BE2C (cell line): ENCODE data around the gene STRA8.

Experiments
- DNase-seq: peaks from one replicate; pipeline ENCODE4 v3.0.0-alpha.2; 2020
- H3K27me3 ChIP-seq: fragments of 250-450 bp; sonication (Bioruptor Pico); 2 replicates; pipeline ENCODE4 v1.5.1; 2020; ENCODE audit warnings: mild to moderate bottlenecking
- H3K36me3 ChIP-seq: fragments of 250-450 bp; sonication (Bioruptor Pico); 2 replicates; pipeline ENCODE4 v1.5.1; 2020; ENCODE audit warnings: mild to moderate bottlenecking
- H3K4me1 ChIP-seq: fragments of 250-450 bp; sonication (Bioruptor Pico); 2 replicates; pipeline ENCODE4 v1.5.1; 2020
- H3K4me3 ChIP-seq: 2 replicates; pipeline ENCODE4 v1.5.1; 2011; ENCODE audit warnings: low read depth, low read length
- H3K9me3 ChIP-seq: fragments of 250-450 bp; sonication (Bioruptor Pico); 2 replicates; pipeline ENCODE4 v1.5.1; 2020
- TF ChIP-seq, protein P1 (sequence below): IDR thresholded peaks from 2 replicates; pipeline ENCODE4 v1.5.1; 2012; ENCODE audit warnings: mild to moderate bottlenecking, low read depth, low read length

The STRA8 gene

DNA sequence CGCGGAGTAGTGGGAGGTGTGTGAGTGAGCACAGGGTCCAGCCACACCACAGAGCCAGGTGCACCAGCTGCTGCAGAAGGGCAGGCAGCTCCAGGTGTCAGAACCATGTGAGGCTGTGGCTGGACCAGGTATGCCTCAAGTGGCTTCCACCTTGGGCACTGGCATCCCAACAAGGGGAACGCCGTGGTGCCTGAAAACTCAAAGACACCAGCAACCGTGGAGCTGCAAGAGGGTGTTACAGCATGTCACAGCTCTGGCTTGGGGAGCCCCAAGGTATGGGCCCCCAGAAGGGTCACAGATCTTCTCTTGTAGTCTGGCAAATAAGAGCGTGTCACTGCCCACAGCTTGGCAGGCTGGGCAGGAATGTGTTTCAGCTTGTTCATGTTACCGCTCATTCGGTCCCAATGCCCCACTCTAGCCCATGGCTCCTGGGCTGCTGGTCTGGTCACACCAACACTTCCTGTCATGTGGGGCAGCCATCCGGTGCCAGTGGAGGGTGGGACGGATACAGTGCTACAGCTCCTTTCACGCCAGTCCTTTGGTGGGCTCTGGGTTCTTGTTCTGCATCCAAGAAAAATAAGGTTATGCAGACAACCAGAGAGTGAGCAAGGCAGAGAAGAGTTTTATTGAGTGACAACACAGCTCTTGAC lies 29.8 kb downstream of the STRA8 start:
- H3K4me3 ChIP-seq: no peak overlapping the region
- no peak for DNase-seq
- H3K36me3 ChIP-seq: no peaks in the 10 kb centered on the region
- H3K4me1 ChIP-seq: no peaks in the 10 kb centered on the region
- TF ChIP-seq, protein P1, sequence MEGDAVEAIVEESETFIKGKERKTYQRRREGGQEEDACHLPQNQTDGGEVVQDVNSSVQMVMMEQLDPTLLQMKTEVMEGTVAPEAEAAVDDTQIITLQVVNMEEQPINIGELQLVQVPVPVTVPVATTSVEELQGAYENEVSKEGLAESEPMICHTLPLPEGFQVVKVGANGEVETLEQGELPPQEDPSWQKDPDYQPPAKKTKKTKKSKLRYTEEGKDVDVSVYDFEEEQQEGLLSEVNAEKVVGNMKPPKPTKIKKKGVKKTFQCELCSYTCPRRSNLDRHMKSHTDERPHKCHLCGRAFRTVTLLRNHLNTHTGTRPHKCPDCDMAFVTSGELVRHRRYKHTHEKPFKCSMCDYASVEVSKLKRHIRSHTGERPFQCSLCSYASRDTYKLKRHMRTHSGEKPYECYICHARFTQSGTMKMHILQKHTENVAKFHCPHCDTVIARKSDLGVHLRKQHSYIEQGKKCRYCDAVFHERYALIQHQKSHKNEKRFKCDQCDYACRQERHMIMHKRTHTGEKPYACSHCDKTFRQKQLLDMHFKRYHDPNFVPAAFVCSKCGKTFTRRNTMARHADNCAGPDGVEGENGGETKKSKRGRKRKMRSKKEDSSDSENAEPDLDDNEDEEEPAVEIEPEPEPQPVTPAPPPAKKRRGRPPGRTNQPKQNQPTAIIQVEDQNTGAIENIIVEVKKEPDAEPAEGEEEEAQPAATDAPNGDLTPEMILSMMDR: no peak
- H3K27me3 ChIP-seq: no peaks in the 10 kb centered on the region
- H3K9me3 ChIP-seq: peaks cover 2% of the 10 kb centered on the region

DNA sequence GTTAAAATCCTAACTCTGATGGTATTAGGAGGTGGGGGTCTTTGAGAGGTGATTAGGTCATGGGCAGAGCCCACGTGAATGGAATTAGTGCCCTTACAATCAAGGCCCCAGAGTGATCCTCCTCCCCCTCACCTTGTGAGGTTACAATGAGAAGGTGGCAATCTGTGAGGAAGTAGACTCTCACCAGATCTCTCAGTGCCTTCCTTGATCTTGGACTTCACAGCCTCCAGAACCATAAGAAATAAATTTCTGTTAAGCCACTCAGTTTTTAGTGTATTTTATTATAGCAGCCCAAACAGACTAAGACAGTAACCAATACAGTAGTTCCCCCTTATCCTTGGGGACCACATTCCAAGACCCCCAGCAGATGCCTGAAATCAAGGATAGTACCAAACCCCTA lies 32.0 kb downstream of the STRA8 start:
- no peak for DNase-seq

DNA sequence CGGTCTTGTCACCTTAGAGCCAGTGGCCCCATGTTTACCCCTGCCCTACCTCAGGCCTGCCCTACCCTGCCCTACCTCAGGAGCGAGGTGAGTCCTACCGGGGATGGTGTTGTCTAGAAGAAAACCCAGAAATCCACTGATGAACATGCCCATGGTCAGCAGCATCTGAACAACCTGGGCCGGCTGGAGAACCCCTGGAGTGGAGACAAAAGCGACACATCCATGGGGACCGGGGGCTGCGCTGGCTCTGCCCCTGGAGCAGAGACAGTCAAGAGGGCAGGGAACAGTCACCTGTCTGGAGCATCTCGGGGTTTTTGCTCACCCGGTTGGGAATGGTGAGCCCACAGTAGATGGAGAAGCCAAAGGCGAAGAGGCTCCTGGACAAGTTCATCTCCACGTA lies 36.3 kb downstream of the STRA8 start:
- H3K4me1 ChIP-seq: no peaks in the 10 kb centered on the region
- H3K27me3 ChIP-seq: no peaks in the 10 kb centered on the region
- TF ChIP-seq, protein P1: no peak
- H3K36me3 ChIP-seq: no peaks in the 10 kb centered on the region
- no peak overlapping the region for H3K4me3 ChIP-seq
- no peak for DNase-seq
- no peaks in the 10 kb centered on the region; the same call in 1 of the 2 replicates for H3K9me3 ChIP-seq

More for the DNA sequence above, 32.0 kb downstream of the STRA8 start:
- peaks cover 2% of the 10 kb centered on the region for H3K9me3 ChIP-seq
- H3K27me3 ChIP-seq: no peaks in the 10 kb centered on the region
- no peak overlapping the region for H3K4me3 ChIP-seq
- TF ChIP-seq, protein P1: no peak
- no peaks in the 10 kb centered on the region for H3K36me3 ChIP-seq
- no peaks in the 10 kb centered on the region for H3K4me1 ChIP-seq

DNA sequence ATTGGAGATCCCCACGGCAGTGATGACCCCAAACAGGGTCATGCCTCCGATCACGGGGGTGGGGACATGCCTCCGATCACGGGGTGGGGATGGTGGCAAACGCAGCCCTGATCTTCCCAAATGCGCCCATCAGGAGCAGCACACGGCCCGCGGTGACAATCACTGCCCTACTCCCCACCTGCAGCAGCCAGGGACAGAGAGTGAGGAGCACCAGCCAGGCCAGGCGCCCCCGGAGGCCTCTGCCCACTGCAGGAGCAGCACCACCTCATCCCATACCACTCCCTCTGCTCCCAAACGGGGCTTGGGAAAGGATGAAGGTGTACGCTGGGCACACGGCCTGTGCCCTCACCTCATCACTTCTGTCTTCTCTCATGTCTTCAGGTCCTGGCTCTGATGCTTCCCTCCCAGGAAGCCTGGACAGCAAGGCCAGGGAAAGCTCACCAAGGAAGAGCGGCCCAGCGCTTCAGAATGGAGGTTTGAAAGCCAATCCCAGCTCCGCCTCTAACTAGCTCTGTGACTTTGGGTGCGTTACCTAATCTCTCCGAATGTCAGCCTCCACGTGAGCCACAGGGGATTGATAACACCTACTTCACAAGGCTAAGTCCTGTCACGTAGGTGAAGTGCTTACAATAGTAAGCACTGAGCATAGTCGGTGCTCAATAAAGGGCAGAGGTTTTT lies 37.1 kb downstream of the STRA8 start:
- H3K27me3 ChIP-seq: no peaks in the 10 kb centered on the region
- H3K4me3 ChIP-seq: no peak overlapping the region
- H3K9me3 ChIP-seq: no peaks in the 10 kb centered on the region; the same call in 1 of the 2 replicates
- H3K36me3 ChIP-seq: no peaks in the 10 kb centered on the region
- TF ChIP-seq, protein P1: no peak
- H3K4me1 ChIP-seq: no peaks in the 10 kb centered on the region
- DNase-seq: no peak

DNA sequence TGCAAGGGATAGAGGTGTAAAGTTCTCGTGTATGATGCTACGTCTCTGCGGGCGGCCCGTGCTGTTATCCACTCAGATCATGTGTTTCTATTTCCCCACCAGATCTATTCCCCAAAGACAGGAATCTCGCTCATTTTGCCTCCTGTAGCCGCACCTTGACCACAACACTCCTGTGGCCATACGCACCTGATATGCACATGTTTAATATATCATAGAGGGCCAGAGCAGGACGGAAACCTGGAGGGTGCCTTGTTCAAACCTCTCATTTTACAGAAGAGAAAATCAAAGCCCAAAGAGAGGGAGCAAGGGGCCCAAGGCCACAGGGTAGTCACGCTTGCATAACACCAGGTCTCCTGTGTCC lies 37.6 kb downstream of the STRA8 start:
- Histone ChIP-seq H3K36me3 (no peaks in the 10 kb centered on the region), H3K27me3 (no peaks in the 10 kb centered on the region), H3K9me3 (no peaks in the 10 kb centered on the region; the same call in 1 of the 2 replicates), H3K4me1 (no peaks in the 10 kb centered on the region), H3K4me3 (no peak overlapping the region)
- TF ChIP-seq, protein P1: no peak
- DNase-seq: no peak

DNA sequence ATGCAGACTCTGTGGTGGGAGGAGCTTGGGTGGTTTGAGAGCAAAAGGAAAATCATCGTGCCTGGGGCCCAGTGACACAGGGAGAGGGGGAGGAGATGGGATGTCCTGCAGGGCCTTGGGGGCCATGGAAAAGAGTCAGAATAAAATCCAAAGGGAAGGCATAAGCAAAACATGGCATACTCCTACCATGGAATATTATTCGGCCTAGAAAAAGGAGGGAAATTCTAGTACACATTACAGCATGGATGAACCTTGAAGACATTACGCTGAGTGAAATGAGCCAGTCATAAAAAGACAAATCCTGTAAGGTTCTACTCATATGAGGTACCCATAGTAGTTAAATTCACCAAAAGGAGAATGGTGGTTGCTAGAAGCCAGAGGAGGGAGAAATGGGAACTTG lies 38.7 kb downstream of the STRA8 start:
- no peaks in the 10 kb centered on the region for H3K27me3 ChIP-seq
- DNase-seq: no peak

More for the DNA sequence above, 38.7 kb downstream of the STRA8 start:
- no peak overlapping the region for H3K4me3 ChIP-seq
- no peaks in the 10 kb centered on the region; the same call in 1 of the 2 replicates for H3K9me3 ChIP-seq
- TF ChIP-seq, protein P1: no peak
- no peaks in the 10 kb centered on the region for H3K4me1 ChIP-seq
- H3K36me3 ChIP-seq: no peaks in the 10 kb centered on the region
